IPS-18c (cell line): ENCODE results near the gene RPH3AL.

Experiments
- H3K4me3 ChIP-seq: 2 replicates; pipeline ENCODE4 v1.7.0; 2013; ENCODE audit warnings: low read depth, mild to moderate bottlenecking, low read length, moderate library complexity; ENCODE audit not compliant: insufficient read depth
- H3K9me3 ChIP-seq: one replicate; pipeline ENCODE4 v1.6.1; 2013; ENCODE audit warnings: mild to moderate bottlenecking, low read length, moderate library complexity; ENCODE audit not compliant: control insufficient read depth, insufficient read depth

The RPH3AL gene

DNA sequence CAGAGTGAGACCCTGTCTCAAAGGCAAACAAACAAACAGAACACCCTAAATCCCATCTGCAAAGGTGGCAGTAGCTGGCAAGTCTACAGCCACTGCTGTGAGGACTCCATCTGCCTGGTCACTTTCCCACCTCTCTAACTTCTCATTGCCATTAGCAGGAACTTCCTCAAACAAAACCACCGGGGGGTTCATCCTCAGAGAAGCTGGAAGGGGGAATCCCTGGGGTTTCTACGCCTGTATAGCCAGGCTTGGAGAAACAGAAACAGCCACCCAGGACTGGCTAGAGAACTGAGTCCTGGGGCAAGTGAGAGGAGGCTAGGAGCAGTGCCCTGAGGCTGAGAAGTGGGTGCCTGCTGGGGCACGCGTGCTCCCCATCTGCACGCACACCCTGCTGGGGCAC, 7.3 kb downstream of the RPH3AL start:
- H3K4me3 ChIP-seq, result no peak overlapping the region
- no peaks in the 10 kb centered on the region for H3K9me3 ChIP-seq

DNA sequence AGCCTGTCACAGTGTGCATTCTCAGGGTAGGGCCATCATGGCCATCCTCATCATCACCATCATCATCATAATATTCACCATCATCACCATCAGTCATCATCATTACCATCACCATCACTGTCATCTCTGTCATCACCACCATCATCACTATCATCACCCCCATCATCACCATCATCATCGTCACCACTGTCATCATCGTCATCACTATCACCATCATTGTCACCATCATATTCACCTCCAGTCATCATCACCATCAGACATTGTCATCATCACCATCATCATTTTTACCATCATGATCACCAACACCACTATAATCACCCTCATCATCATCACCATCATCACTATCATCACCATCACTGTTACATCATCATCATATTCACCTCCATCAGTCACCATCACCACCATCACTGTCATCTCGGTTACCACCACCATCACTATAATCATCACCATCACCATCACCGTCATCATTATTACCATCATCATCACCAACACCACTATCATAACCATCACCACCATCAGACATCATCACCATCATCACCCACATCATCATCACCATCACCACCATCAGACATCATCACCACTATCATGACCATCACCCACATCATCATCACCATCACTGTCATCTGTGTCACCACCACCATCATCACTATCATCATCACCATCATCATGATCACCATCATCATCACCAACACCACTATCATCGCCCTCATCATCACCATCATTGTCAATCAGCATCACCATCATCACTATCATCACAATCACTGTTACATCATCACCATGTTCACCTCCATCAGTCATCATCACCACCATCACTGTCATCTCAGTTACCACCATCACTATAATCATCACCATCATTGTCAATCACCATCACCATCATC, 8.5 kb downstream of the RPH3AL start:
- H3K9me3 ChIP-seq, result no peaks in the 10 kb centered on the region
- no peak overlapping the region for H3K4me3 ChIP-seq

DNA sequence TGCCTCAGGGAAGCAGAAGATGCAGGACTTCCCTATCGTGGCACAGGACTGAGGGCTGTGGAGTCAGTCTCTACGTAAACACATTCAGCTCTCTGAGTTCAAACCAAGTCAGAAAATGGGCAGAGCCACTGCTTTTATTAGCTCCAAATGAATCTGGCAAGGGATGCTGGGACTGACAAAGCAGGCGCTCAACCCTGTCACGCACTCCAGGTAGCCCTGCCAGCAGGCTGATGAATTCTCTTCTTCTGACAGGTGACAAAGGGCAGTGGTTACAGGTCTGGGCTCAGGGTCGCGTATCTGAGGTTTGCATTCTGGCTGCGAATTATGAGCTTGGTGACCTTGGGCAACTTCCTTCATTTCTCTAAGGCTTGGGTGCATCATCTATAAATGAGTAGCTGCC, 9.4 kb downstream of the RPH3AL start:
- no peaks in the 10 kb centered on the region for H3K9me3 ChIP-seq

DNA sequence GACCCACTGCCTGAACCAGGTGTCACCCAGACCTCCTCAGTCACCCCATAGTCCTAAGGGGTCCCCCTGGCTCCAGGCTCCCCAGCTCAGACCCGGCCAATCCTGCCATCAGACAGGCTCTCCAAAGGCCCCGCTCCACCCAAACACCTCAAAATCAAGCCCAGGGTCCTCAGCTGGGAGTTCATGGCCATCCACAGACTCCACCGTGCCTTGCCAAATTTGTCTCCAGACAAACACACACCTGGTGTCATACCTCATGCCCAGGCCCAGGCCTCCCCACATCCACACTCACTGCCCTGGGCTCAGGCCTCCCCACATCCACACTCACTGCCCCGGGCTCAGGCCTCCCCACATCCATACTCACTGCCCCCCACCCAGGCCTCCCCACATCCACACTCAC, 12.5 kb downstream of the RPH3AL start:
- Histone ChIP-seq H3K9me3 (no peaks in the 10 kb centered on the region), H3K4me3 (no peak overlapping the region)

More for the DNA sequence above, 9.4 kb downstream of the RPH3AL start:
- H3K4me3 ChIP-seq, result no peak overlapping the region

DNA sequence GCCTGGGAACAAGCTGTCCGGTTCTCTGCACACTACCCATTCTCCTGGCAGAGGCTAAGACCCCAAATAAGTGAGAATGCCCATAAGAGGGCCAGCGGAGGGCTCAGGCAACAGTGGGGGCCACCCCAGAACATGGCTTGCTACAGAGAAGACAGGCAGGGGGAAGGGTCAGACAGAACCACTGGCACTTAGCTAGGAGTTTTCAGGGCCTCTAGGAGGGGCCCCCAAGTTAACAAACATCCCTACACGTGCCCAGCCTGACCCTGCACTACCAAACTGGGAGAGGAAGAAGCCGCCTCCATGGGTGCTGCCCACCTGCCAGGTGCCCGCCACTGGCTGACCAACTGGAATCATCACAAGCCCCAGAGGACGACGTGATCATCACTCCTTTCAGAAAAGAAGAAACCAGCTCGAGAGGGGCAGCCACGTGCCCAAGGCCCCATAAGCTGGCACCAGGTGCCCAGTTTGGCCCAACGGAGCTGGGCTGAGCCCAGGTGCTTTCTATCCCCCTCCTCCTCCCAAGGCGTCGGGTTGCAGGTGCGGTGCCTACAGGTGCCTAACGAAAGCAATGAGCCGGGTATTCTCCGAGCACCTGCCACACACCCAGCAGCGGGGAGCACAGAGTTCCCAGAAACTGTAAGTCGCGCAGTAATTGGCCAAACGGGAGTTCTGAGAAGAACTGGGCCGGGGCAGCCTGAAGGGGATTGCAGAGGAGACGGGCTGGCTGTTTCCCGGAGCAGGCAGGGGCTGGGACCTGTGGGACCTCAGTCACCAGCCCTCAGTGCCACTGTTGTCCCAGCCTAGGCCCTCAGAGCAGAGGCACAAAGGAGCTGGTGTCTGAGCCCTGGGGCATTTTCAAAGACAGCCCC, 13.2 kb downstream of the RPH3AL start:
- Histone ChIP-seq H3K4me3 (no peak overlapping the region), H3K9me3 (no peaks in the 10 kb centered on the region)

DNA sequence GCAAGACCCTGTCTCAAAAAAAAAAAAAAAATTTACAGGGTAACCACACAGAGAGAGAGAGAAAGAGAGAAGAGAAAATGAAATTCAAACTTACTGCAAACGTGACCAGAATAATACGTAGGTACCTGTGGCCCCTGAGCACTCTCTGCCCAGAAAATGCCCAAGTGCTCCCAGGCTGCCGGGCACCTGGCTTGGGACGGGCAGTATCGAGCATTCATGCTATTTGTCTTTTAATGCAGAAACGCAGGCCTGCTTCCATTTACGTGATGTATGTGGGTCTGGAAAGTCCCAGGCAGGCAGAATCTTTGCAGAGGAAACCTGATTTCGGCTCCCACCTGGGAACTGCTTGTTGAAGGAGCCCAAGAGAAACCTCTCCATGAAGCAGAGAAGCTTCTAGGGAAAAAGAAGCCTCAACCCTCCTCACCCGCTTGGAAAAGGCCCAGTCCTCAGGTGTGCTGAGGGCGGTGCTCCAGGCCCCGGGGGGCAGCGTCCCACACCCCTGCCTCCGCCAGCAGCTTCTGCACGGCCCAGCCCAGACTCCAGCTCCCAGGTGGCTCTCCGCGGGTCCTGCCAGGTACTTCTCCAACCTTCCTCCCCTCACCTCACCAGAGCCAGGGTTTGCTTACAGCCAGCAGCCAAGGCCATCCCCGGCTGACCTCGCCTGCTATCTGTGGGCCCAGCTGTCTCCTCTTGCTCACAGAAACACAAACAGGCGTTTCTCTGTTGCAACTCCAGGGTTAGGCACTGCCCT, 14.0 kb downstream of the RPH3AL start:
- H3K9me3 ChIP-seq, result peaks cover 2% of the 10 kb centered on the region

DNA sequence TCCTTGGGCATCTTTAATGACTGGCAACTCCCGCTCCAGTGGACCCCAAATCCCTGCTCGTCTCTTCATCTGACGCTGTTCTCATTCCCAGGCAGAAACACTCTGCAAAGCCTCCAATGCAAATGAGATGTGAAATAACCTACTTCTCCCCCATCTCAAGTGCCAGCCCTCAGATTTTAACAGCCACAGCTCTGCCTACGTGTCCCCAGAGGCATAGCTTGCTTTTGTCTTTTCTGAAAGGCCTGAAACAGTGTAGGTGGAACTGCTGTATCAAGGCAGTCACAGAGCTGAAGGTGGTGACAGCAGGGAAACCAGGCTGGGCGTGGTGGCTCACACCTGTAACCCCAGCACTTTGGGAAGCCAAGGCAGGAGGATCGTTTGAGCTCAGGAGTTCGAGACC, 14.7 kb downstream of the RPH3AL start:
- H3K4me3 ChIP-seq, result no peak overlapping the region
- peaks cover 2% of the 10 kb centered on the region for H3K9me3 ChIP-seq

More for the DNA sequence above, 14.0 kb downstream of the RPH3AL start:
- no peak overlapping the region for H3K4me3 ChIP-seq

DNA sequence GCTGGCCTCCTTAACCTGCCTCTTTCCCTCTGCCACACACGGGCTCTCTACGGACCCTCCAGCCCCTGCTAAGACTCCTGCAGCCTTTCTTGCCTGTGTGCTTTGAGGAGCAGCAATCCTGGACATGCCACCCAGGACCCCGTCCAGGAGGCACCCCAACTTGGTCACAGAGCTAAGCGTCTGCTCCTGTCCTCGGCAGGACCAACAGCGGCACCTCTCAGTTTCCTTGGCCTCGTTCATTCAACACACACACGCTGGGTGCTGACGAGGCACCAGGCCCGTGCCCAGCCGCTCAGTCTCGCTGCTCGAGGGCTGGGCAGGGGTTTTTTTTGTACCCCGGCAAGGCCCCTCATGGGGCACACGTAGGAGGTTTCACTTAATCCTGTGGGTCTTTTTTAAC, 15.2 kb downstream of the RPH3AL start:
- Histone ChIP-seq H3K9me3 (peaks cover 2% of the 10 kb centered on the region), H3K4me3 (no peak overlapping the region)

DNA sequence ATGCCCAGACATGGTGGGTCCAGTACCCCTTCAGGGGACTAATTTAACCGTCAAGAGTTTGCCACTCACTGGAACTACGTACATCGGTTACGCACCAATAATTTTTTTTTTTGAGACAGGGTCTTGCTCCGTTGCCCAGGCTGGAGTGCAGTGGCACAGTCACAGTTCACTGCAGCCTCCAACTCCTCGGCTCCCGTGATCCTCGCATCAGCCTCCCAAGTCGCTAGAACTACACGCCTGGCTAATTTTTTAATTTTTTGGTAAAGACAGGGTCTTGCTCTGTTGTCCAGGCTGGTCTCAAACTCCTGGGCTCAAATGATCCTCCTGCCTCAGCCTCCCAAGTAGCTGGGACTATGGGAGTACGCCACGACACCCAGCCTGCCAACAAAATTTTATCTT, 15.6 kb downstream of the RPH3AL start:
- Histone ChIP-seq H3K9me3 (peaks cover 2% of the 10 kb centered on the region), H3K4me3 (no peak overlapping the region)

DNA sequence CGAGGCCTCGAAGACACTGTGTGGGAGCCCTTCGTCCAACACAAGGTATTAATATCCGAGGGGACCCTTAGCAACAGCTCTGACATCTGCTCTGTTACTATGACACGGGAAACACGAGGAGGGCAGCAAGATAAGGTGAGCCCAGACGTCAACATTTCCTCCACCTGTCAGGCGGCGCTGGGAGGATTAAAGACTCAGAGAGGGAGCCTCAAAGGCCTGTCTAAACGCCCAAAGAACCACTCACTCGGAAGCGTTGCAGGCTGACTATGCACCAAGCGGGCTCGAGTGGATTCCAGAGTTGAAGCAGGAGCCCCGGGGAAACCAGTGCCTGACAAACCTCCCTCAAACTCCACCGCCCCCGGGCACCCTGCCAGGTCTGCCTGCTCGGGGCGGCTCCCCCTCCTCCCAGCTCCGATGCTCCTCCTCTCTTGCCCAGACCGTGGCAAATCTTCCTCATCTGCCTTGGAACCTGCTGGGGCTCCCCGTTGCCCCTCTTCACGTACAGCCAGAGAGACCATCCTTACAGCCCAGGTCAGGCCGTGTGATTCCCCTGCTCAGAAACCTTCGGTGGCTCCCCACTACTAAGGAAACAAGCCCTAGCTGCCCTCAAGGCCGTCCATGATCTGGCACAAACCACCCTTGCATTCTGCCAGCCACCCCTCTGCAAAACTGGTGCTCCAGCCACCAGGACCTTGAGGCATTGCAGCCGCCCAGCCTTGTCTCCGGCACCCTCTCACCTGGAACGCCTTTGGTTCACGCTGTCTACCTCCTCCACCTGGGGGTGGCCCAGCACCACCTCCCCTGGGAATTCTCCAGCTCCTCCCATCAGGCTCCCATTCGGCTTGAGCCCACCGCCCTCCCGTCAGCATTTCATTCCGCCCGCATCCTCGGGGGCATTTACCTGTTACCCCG, 16.2 kb downstream of the RPH3AL start:
- H3K9me3 ChIP-seq, result peaks cover 2% of the 10 kb centered on the region
- no peak overlapping the region for H3K4me3 ChIP-seq

DNA sequence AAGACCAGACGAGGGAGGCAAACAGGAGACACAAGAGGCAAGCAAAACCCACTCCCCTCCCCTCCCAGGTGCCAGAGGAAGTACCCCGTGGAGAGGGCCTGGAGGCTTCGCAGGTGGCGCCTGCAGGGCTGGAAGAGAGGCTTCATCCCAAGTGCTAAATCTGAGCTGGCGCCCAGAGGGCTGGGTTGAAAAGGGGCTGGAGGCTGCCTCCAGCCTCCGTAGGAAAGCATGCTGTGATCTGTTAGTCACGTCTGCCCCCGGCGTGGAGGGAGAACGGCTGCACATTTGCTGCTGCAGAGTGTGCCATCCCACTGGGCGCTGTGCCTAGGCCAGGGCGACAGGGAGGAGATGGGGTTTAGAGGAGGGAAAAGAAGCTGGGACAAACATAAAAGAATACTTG, 16.9 kb downstream of the RPH3AL start:
- H3K4me3 ChIP-seq, result no peak overlapping the region
- H3K9me3 ChIP-seq, result peaks cover 2% of the 10 kb centered on the region

DNA sequence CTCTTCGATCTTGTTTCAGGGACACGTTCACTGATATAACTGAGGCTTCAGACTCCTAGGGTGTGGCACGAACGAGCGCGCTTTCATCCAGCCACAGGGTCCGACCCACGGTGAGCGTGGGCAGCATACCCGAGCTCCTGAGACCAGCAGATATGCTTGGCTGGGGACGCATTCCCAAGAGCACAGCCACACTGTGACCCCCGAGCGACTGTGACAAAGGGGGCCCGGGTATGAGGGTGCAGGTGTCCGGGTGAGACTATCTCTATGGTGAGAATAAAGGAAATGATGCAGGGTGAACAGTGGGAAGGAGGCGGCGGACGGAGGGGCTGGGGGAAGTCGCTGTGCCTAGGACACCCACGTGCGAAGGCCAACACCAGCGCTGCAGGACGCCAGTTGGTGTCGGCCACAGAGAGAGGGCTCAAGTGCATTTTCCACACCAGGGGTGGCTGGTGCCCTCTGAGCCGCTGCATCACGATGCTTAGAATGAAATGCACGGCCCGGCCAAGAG, 17.6 kb downstream of the RPH3AL start:
- H3K4me3 ChIP-seq, result no peak overlapping the region
- peaks cover 2% of the 10 kb centered on the region for H3K9me3 ChIP-seq

DNA sequence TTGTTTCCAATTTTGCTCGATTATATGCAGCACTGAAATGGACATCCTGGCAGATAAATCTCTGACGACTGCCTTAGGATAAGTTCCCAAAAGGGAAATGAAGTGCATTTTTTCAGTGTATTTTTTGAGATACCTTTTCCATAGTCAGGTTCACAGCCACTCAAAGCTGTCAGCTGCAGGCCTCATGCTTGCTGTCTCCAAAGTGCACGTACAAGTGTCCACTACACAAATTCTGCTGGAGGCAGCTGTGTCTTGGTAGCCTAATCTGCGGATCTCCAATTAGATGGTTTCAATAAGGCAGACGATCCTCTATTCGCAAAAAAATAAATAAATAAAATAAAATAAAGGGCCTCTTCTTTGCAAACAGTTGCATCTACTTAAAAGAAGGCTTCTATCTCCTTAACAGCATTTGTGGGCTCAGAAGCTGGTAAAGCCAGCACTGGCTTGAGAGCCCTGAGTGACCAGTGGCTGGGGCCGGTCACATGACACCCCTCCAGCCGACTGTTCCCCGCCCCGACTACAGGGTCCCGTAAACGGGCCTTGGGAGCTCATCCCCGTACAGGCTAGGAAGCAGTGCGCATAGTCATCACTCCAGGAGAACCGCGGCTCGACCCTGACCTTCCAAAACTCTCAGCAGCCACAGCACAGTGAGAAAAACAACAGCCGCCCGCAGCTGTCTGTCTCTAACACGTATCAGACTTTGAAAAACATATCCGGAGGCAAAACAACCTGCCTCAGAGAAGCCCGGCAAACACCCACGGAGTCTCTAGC, 18.8 kb downstream of the RPH3AL start:
- Histone ChIP-seq H3K9me3 (peaks cover 2% of the 10 kb centered on the region), H3K4me3 (no peak overlapping the region)

DNA sequence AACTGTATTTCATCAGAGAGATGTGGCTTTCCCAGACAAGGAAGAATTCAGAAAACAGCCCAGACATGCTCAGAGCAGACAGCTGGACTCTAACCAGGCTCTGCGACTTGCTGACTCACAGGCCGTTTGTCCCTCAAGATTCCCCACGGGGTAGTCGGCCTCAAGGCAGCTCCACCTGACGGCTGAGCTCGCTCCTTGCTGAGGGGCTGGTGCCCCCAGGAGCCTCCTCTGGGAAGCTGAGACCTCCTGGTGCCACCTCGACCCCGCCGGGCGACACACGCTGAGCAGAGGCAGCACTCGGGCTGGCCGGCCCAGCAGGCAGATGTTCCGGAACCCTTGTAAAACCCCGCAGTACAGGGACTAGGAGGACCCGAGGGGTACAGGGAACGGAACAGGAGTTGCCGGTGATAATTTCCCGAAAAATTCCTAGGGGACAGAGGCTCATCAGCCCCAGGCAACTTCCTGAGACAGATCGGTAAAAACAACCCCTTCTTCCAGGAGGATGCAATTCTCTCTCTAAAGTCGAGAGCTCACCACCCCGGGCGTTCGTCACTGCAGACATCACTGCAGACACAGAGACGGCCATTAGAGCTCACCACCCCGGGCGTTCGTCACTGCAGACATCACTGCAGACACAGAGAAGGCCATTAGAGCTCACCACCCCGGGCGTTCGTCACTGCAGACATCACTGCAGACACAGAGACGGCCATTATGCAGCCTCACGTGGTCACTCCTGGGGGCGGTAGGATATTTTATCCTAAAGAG, 19.9 kb downstream of the RPH3AL start:
- Histone ChIP-seq H3K4me3 (no peak overlapping the region), H3K9me3 (peaks cover 2% of the 10 kb centered on the region)

DNA sequence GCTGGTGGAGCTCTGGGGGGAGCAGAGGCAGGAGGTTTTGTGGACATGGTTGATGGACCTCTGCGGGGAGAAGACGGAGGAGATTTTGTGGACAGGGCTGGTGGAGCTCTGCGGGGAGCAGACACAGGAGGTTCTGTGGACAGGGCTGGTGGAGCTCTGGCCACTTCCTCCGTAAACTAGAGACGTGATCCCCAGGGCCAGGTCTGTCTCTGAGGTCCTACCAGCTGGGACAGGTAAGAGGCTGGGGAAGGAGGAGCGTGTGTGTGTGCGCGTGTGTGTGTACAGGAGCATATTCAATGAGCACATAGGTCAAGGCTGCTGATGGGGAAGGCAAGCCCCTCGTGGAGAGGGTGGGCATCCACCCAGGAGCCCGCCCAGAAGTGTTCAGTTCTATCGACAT, 20.6 kb downstream of the RPH3AL start:
- Histone ChIP-seq H3K9me3 (peaks cover 2% of the 10 kb centered on the region), H3K4me3 (no peak overlapping the region)
